IMR-90 (cell line): Measurements from ENCODE around the gene IFNGR1. TPM values are rescaled to one million over a fixed set of nuclear protein-coding genes. Genes with fewer than 3 reads are reported as not detected.

Experiments used
- ATAC-seq: fragments of 200-7000 bp; cut with Tn5 transposase; 2 replicates; pipeline ENCODE4 v1.9.1; 2020; ENCODE audit warnings: low read depth, mild to moderate bottlenecking, moderate library complexity
- BruUV-seq: library from RNA; stranded (reverse); fragments of 400-500 nt; replicated peaks from 2 replicates; lab custom pipeline; 2021; lab: Mats Ljungman, UMichigan
- CTCF ChIA-PET: fragments of 300-600 bp; formaldehyde crosslinking; extraction: SDS; loops from one replicate; lab custom pipeline; 2021; ENCODE audit warnings: antibody characterized with exemption; lab: Yijun Ruan, JAX
- POLR2A ChIA-PET: fragments of 300-600 bp; sonication (Branson Sonifier 250); formaldehyde crosslinking; loops from one replicate; lab custom pipeline; 2022; ENCODE audit warnings: antibody characterized with exemption; ENCODE audit not compliant: unreplicated experiment; lab: Charles Lee
- DNase-seq: peaks from one replicate; pipeline ENCODE4 v3.0.0; 2013
- H2AFZ ChIP-seq: replicated peaks from 2 replicates; pipeline ENCODE3; 2013; ENCODE audit warnings: low read length, mild to moderate bottlenecking; ENCODE audit not compliant: poor library complexity
- H2AK5ac ChIP-seq: 2 replicates; pipeline ENCODE4 v1.6.1; 2013; ENCODE audit warnings: low read depth, low read length, inconsistent platforms
- H2AK9ac ChIP-seq: replicated peaks from 2 replicates; pipeline ENCODE3; 2013; ENCODE audit warnings: mild to moderate bottlenecking, low read depth, low read length, moderate library complexity; ENCODE audit not compliant: poor library complexity
- H2BK120ac ChIP-seq: 2 replicates; pipeline ENCODE4 v1.6.1; 2013; ENCODE audit warnings: low read depth, low read length, inconsistent platforms
- H2BK15ac ChIP-seq: 3 replicates; pipeline ENCODE4 v1.6.1; 2013; ENCODE audit warnings: low read depth, low read length, inconsistent platforms
- H2BK20ac ChIP-seq: 2 replicates; pipeline ENCODE4 v1.6.1; 2013; ENCODE audit warnings: low read depth, mild to moderate bottlenecking, inconsistent platforms, low read length, moderate library complexity
- H2BK5ac ChIP-seq: 2 replicates; pipeline ENCODE4 v1.6.1; 2013; ENCODE audit warnings: mild to moderate bottlenecking, low read depth, low read length, inconsistent platforms; ENCODE audit not compliant: poor library complexity, severe bottlenecking
- H3K14ac ChIP-seq: replicated peaks from 2 replicates; pipeline ENCODE4 v1.6.1; 2013; ENCODE audit warnings: low read depth, low read length, inconsistent platforms
- H3K18ac ChIP-seq: 2 replicates; pipeline ENCODE4 v1.6.1; 2013; ENCODE audit warnings: low read depth, low read length, control low read depth
- H3K23ac ChIP-seq: 2 replicates; pipeline ENCODE4 v1.6.1; 2013; ENCODE audit warnings: low read depth, low read length, inconsistent platforms
- H3K27ac ChIP-seq: 2 replicates; pipeline ENCODE4 v1.5.1; 2013; ENCODE audit warnings: mild to moderate bottlenecking, control low read depth, low read length; ENCODE audit not compliant: insufficient read depth
- H3K27me3 ChIP-seq: 2 replicates; pipeline ENCODE4 v1.6.1; 2013; ENCODE audit warnings: low read length; ENCODE audit not compliant: control insufficient read depth, insufficient read depth
- H3K36me3 ChIP-seq: 2 replicates; pipeline ENCODE4 v1.6.1; 2013; ENCODE audit warnings: low read length, mixed read lengths; ENCODE audit not compliant: control insufficient read depth, insufficient read depth
- H3K4ac ChIP-seq: 2 replicates; pipeline ENCODE4 v1.6.1; 2013; ENCODE audit warnings: low read depth, low read length, inconsistent platforms
- H3K4me1 ChIP-seq: 2 replicates; pipeline ENCODE4 v1.6.1; 2013; ENCODE audit warnings: low read length, mixed read lengths; ENCODE audit not compliant: control insufficient read depth, insufficient read depth
- H3K4me2 ChIP-seq: 2 replicates; pipeline ENCODE4 v1.6.1; 2013; ENCODE audit warnings: low read depth, mild to moderate bottlenecking, control low read depth, low read length, moderate library complexity
- H3K4me3 ChIP-seq: 2 replicates; pipeline ENCODE4 v1.5.1; 2013; ENCODE audit warnings: low read depth, mild to moderate bottlenecking, control low read depth, low read length, moderate library complexity; ENCODE audit not compliant: insufficient read depth
- H3K56ac ChIP-seq: 2 replicates; pipeline ENCODE4 v1.6.1; 2013; ENCODE audit warnings: low read length, inconsistent platforms; ENCODE audit not compliant: insufficient read depth; ENCODE audit errors: extremely low read depth
- H3K79me1 ChIP-seq, 2 experiments: 2 replicates each; pipeline ENCODE4 v1.6.1; 2013; ENCODE audit warnings: low read length in 2 of 2, inconsistent platforms in 1 of 2, low read depth in 1 of 2
- H3K9ac ChIP-seq: 2 replicates; pipeline ENCODE4 v1.6.1; 2013; ENCODE audit warnings: low read depth, low read length, control low read depth
- H3K9me1 ChIP-seq: 2 replicates; pipeline ENCODE4 v1.6.1; 2013; ENCODE audit warnings: low read length, inconsistent platforms; ENCODE audit not compliant: insufficient read depth
- H3K9me3 ChIP-seq: 2 replicates; pipeline ENCODE4 v1.6.1; 2013; ENCODE audit warnings: low read length; ENCODE audit not compliant: control insufficient read depth, insufficient read depth
- H4K20me1 ChIP-seq: 2 replicates; pipeline ENCODE4 v1.6.1; 2013; ENCODE audit warnings: low read length, inconsistent platforms; ENCODE audit not compliant: insufficient read depth
- H4K5ac ChIP-seq: 2 replicates; pipeline ENCODE4 v1.6.1; 2013; ENCODE audit warnings: mild to moderate bottlenecking, low read depth, low read length, control low read depth
- H4K8ac ChIP-seq, 2 experiments: 2 replicates each; pipeline ENCODE4 v1.6.1; 2013; ENCODE audit warnings: low read depth in 2 of 2, low read length in 2 of 2, control low read depth in 1 of 2, inconsistent platforms in 1 of 2
- H4K91ac ChIP-seq: 2 replicates; pipeline ENCODE4 v1.6.1; 2013; ENCODE audit warnings: low read depth, low read length, inconsistent platforms; ENCODE audit not compliant: insufficient read depth
- BHLHE40 ChIP-seq: fragments of 150-350 bp; IDR thresholded peaks from 2 replicates; pipeline ENCODE4 v1.6.1; 2016; ENCODE audit warnings: mild to moderate bottlenecking, low read depth, low read length
- CHD1 ChIP-seq: IDR thresholded peaks from 2 replicates; pipeline ENCODE4 v1.6.1; 2012; ENCODE audit warnings: low read depth, low read length, improper control_type of control experiment
- CTCF ChIP-seq: conservative IDR thresholded peaks from 2 replicates; pipeline ENCODE4 v1.5.1; 2012; ENCODE audit warnings: mild to moderate bottlenecking, low read depth, low read length, improper control_type of control experiment
- MXI1 ChIP-seq: IDR thresholded peaks from 2 replicates; pipeline ENCODE4 v1.6.1; 2012; ENCODE audit warnings: low read depth, mild to moderate bottlenecking, low read length, moderate library complexity, borderline replicate concordance
- RCOR1 ChIP-seq: IDR thresholded peaks from 2 replicates; pipeline ENCODE4 v1.6.1; 2012; ENCODE audit warnings: mild to moderate bottlenecking, low read length, improper control_type of control experiment; ENCODE audit not compliant: insufficient replicate concordance
- RFX5 ChIP-seq: IDR thresholded peaks from 2 replicates; pipeline ENCODE4 v1.8.0; 2012; ENCODE audit warnings: low read depth, mild to moderate bottlenecking, low read length, moderate library complexity
- SMC3 ChIP-seq: fragments of 150-350 bp; IDR thresholded peaks from 2 replicates; pipeline ENCODE4 v1.6.1; 2016; ENCODE audit warnings: low read depth, mild to moderate bottlenecking, antibody characterized with exemption, low read length, moderate library complexity
- USF2 ChIP-seq: fragments of 150-350 bp; IDR thresholded peaks from 2 replicates; pipeline ENCODE4 v1.6.1; 2017; ENCODE audit warnings: mild to moderate bottlenecking, antibody characterized with exemption, low read length, low read depth
- WGBS, 2 experiments: methylation state at CpG; one replicate each; pipeline versions ENCODE4 v1.1.5 to v1.1.7; 2013; ENCODE audit warnings: missing lambda C conversion rate in 2 of 2; ENCODE audit not compliant: insufficient read length in 1 of 2; ENCODE audit errors: extremely low coverage in 2 of 2; 5-methylcytosine and 5-hydroxymethylcytosine counted together
- dilution Hi-C: fragments of 300-500 bp; cut with HindIII; formaldehyde crosslinking; loops from one replicate; pipeline ENCODE4 v1.14.3; 2018; ENCODE audit warnings: low sequenced_read_pairs; ENCODE audit not compliant: unreplicated experiment
- in situ Hi-C: fragments of 300-500 bp; cut with MboI; formaldehyde crosslinking; loops from 3 replicates; pipeline ENCODE4 v1.14.3; 2019; ENCODE audit warnings: low sequenced_read_pairs, inconsistent platforms, mixed read lengths
- intact Hi-C: fragments of 100-400 bp; cut with micrococcal nuclease; formaldehyde crosslinking; loops from 2 replicates; pipeline ENCODE4 v1.10.0; 2022
- polyA plus RNA-seq, 3 experiments: library from polyadenylated mRNA; depleted of rRNA; stranded (reverse); fragments of >200 nt; gene quantifications; 2 replicates each; pipeline ENCODE4 v1.2.3, GENCODE V29; 2012; ENCODE audit warnings: low replicate concordance in 1 of 3
- total RNA-seq: library from RNA; depleted of rRNA; stranded (reverse); fragments of >200 nt; gene quantifications from 2 replicates; pipeline ENCODE4 v1.2.3, GENCODE V29; 2012

IFNGR1 gene
- total and polyA plus RNA-seq, 2 of the 4 experiments (the other 2 are of a cell fraction) = 19.1 to 25.6 TPM

- no CpG with 5 or more reads among the region's 5 CpGs for WGBS, 2 experiments
- CTCF ChIA-PET = no interaction called here
- in situ Hi-C loops = no loop called here
Measured at GRCh38 chr6:137161949-137162348, 57.2 kb downstream of the IFNGR1 start.

More at GRCh38 chr6:137161949-137162348, 57.2 kb downstream of the IFNGR1 start:
- H2AFZ ChIP-seq = no peak overlapping the region
- no peak for ATAC-seq
- no peak overlapping the region for H2BK120ac ChIP-seq
- no peak overlapping the region for H2BK5ac ChIP-seq
- H4K8ac ChIP-seq = no peak overlapping the region
- H4K5ac ChIP-seq = no peak overlapping the region
- no peak overlapping the region for H3K14ac ChIP-seq
- no peak overlapping the region for H3K27ac ChIP-seq
- H3K4me2 ChIP-seq = no peak overlapping the region
- no peak overlapping the region for H4K91ac ChIP-seq
- peaks cover 3% of the 10 kb centered on the region; the same call in 1 of the 2 replicates for H3K27me3 ChIP-seq
- H3K23ac ChIP-seq = no peak overlapping the region
- no peak overlapping the region for H3K4ac ChIP-seq
- no peak for DNase-seq
- POLR2A ChIA-PET = no interaction called here
- H3K36me3 ChIP-seq = no peaks in the 10 kb centered on the region
- peak overlapping the region; percentile 61 for H2AK9ac ChIP-seq
- H3K4me3 ChIP-seq = no peak overlapping the region
- H3K9me1 ChIP-seq = no peaks in the 10 kb centered on the region
- H3K4me1 ChIP-seq = no peaks in the 10 kb centered on the region
- no peak overlapping the region for H3K18ac ChIP-seq
- intact Hi-C loops (no loop called here), dilution Hi-C loops (no loop called here)
- BruUV-seq = no TSS peak
- no peak overlapping the region for H2BK15ac ChIP-seq
- TF ChIP-seq BHLHE40 = no peak
- no peak for TF ChIP-seq MXI1
- no peak for TF ChIP-seq CTCF
- no peak for TF ChIP-seq RCOR1
- TF ChIP-seq CHD1 = no peak
- no peak for TF ChIP-seq SMC3
- no peak for TF ChIP-seq RFX5
- TF ChIP-seq USF2 = no peak
- H4K20me1 ChIP-seq = no peaks in the 10 kb centered on the region
- no peaks in the 10 kb centered on the region for H3K79me1 ChIP-seq
- H3K56ac ChIP-seq = no peak overlapping the region
- H2AK5ac ChIP-seq = no peak overlapping the region
- peaks cover 6% of the 10 kb centered on the region for H3K9me3 ChIP-seq
- no peak overlapping the region for H3K9ac ChIP-seq
- no peak overlapping the region for H2BK20ac ChIP-seq
